Uterus (tissue), 4 donors: Measurements from ENCODE around the gene DNAH11. TPM values are rescaled to one million over a fixed set of nuclear protein-coding genes. Genes with fewer than 3 reads are reported as not detected.

Source experiments
- DNase-seq, 2 donors: peaks; one replicate each; pipeline ENCODE4 v3.0.0-alpha.2; 2019 to 2020
- H3K27ac ChIP-seq, 2 donors: fragments of 200-600 bp; sonication (generic); 1 replicate in 1 of 2; 2 replicates in 1 of 2; pipeline ENCODE4 v1.5.1; 2016 to 2018
- H3K27me3 ChIP-seq, 2 donors: fragments of 200-600 bp; sonication (generic); one replicate each; pipeline ENCODE4 v1.5.1; 2018 to 2019; ENCODE audit warnings: control low read depth in 1 of 2
- H3K36me3 ChIP-seq, 2 donors: fragments of 200-600 bp; sonication (generic); one replicate each; pipeline ENCODE4 v1.5.1; 2019; ENCODE audit warnings: control low read depth in 1 of 2
- H3K4me1 ChIP-seq, 2 donors: fragments of 200-600 bp; sonication (generic); one replicate each; pipeline ENCODE4 v1.5.1; 2018 to 2019; ENCODE audit warnings: control low read depth in 1 of 2
- H3K4me3 ChIP-seq, 2 donors: fragments of 200-600 bp; sonication (generic); 1 replicate in 1 of 2; 2 replicates in 1 of 2; pipeline ENCODE4 v1.5.1; 2018 to 2019; ENCODE audit warnings: mild to moderate bottlenecking in 1 of 2
- H3K9me3 ChIP-seq, 2 donors: fragments of 200-600 bp; sonication (generic); one replicate each; pipeline ENCODE4 v1.5.1; 2019; ENCODE audit warnings: control low read depth in 1 of 2
- POLR2A ChIP-seq, 2 donors: fragments of 450-650 bp; IDR thresholded peaks; one replicate each; pipeline ENCODE4 v1.6.1; 2016; ENCODE audit warnings: antibody characterized with exemption in 2 of 2, mild to moderate bottlenecking in 1 of 2, moderate library complexity in 1 of 2
- intact Hi-C: fragments of 100-400 bp; cut with DNase I; formaldehyde crosslinking; loops from one replicate; pipeline ENCODE4 v1.15.1; 2023; ENCODE audit warnings: low total_unique reads
- total RNA-seq, 4 donors: library from RNA; depleted of rRNA in 3 of 4; stranded (reverse); fragments of >200 nt in 3 of 4; gene quantifications; one replicate each; pipeline versions ENCODE4 v1.1.0 to v1.2.4, GENCODE V29; 2014 to 2023
- TF ChIP-seq, protein P1 (sequence below), 4 experiments: fragments of 200-600 bp in 2 of 4; fragments of 450-650 bp in 2 of 4; sonication (generic) in 2 of 4; IDR thresholded peaks; one replicate each; pipeline ENCODE4 v1.5.1; 2016 to 2019; ENCODE audit warnings: antibody characterized with exemption in 4 of 4, mild to moderate bottlenecking in 2 of 4, moderate library complexity in 1 of 4
- donor health status: DM: yes; HTN: yes; CAD: no.

Gene DNAH11
- total RNA-seq, 4 donors from 2014 or later, result 0.26 to 6.8 (median 1.5) TPM

DNA sequence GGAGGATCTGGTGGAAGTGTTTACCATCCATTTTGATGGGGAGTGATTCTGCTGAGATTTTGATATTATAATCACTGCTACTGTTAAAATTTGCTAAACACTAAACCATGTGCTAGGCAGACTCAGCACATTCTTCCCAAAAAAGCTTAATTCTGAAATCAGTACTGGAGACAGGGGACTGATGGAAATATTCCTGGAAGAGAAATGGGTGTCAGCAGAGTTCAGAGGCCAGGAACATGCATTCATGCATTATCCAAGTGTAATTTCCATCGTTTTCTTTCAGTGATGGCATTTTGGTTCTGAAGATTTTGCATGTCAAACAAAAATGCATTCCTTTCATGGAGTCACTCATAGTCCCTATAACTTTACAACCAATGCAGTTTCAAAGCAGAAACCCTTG is 323.9 kb downstream of the DNAH11 start:
- H3K36me3 ChIP-seq, result no peaks in the 10 kb centered on the region
- no peaks in the 10 kb centered on the region for H3K4me1 ChIP-seq
- H3K9me3 ChIP-seq, result no peaks in the 10 kb centered on the region
- intact Hi-C loops, result no loop called here
- H3K27ac ChIP-seq, result no peak overlapping the region
- H3K27me3 ChIP-seq, result no peaks in the 10 kb centered on the region
- no peak overlapping the region for H3K4me3 ChIP-seq
- no peak for DNase-seq
- TF ChIP-seq POLR2A (IDR thresholded peaks at IDR 0.05), result no peak
- TF ChIP-seq, protein P1, sequence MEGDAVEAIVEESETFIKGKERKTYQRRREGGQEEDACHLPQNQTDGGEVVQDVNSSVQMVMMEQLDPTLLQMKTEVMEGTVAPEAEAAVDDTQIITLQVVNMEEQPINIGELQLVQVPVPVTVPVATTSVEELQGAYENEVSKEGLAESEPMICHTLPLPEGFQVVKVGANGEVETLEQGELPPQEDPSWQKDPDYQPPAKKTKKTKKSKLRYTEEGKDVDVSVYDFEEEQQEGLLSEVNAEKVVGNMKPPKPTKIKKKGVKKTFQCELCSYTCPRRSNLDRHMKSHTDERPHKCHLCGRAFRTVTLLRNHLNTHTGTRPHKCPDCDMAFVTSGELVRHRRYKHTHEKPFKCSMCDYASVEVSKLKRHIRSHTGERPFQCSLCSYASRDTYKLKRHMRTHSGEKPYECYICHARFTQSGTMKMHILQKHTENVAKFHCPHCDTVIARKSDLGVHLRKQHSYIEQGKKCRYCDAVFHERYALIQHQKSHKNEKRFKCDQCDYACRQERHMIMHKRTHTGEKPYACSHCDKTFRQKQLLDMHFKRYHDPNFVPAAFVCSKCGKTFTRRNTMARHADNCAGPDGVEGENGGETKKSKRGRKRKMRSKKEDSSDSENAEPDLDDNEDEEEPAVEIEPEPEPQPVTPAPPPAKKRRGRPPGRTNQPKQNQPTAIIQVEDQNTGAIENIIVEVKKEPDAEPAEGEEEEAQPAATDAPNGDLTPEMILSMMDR (IDR thresholded peaks at IDR 0.05), result no peak

DNA sequence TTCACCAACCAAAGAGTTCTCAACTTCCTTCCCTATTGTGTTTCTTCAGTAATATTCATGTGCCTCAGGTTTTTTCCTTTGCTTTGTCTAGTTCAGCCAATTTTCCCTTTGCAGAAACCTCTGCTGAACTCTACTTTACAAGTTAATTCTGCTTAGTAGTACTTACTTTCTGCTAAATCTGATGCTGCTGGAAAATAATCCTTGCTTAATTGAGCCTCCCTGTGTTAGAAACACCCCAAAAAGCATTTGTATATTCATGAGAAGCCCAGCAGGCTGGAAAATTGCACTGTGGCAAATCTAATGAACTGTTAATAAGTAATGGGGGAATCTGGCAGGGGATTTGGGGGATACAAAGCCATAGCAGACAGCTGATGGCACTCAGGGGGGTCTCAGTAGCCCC is 324.4 kb downstream of the DNAH11 start:
- Histone ChIP-seq H3K4me1 (no peaks in the 10 kb centered on the region), H3K27me3 (no peaks in the 10 kb centered on the region), H3K36me3 (no peaks in the 10 kb centered on the region), H3K4me3 (no peak overlapping the region), H3K27ac (no peak overlapping the region), H3K9me3 (no peaks in the 10 kb centered on the region)
- no peak for DNase-seq
- TF ChIP-seq, protein P1 (IDR thresholded peaks at IDR 0.05), result no peak
- TF ChIP-seq POLR2A (IDR thresholded peaks at IDR 0.05), result no peak
- intact Hi-C loops, result no loop called here

DNA sequence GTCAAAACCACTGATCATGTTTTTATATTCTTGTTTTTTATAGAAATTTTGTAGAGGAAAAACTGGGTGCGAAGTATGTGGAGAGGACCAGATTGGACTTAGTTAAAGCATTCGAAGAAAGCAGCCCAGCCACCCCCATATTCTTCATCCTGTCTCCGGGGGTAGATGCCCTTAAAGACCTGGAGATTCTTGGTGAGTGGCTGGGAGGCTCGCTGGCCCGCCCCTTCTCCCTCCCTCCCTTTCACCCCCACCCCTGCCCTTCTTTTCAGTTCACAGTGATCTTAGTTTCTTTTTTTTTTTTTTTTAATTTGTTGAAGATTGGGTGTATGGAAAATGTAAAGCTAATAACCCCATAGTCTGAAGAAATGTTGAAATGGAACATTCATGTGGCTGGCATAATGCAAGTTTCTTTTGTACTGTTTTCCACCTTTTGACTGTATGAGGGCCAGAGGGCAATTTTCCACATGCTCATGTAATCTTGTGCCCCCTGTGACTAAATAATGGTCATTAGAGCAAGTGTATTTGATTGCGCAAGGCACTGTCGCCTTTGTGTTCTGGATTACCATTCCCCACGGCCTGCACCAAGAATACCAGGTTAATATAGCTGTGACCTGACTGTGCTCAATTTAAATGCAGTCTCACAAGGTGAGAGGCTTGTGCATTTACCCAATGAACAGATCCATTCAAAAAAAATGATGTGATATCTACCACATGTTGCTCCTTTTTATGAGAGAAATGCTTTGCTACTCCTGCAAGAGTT is 325.2 kb downstream of the DNAH11 start:
- H3K27me3 ChIP-seq, result no peaks in the 10 kb centered on the region
- H3K9me3 ChIP-seq, result no peaks in the 10 kb centered on the region
- no peaks in the 10 kb centered on the region for H3K4me1 ChIP-seq
- H3K27ac ChIP-seq, result no peak overlapping the region
- H3K36me3 ChIP-seq, result no peaks in the 10 kb centered on the region
- no peak for TF ChIP-seq POLR2A (IDR thresholded peaks at IDR 0.05)
- TF ChIP-seq, protein P1 (IDR thresholded peaks at IDR 0.05), result no peak
- intact Hi-C loops, result no loop called here
- no peak overlapping the region for H3K4me3 ChIP-seq
- DNase-seq, result no peak

GRCh38 chr7:21868576-21868850 is 325.7 kb downstream of the DNAH11 start:
- Histone ChIP-seq H3K9me3 (no peaks in the 10 kb centered on the region), H3K36me3 (no peaks in the 10 kb centered on the region), H3K4me3 (no peak overlapping the region), H3K27me3 (no peaks in the 10 kb centered on the region), H3K4me1 (no peaks in the 10 kb centered on the region), H3K27ac (no peak overlapping the region)
- DNase-seq, result no peak
- TF ChIP-seq POLR2A (IDR thresholded peaks at IDR 0.05), result no peak
- TF ChIP-seq, protein P1 (IDR thresholded peaks at IDR 0.05), result no peak
- intact Hi-C loops, result no loop called here

DNA sequence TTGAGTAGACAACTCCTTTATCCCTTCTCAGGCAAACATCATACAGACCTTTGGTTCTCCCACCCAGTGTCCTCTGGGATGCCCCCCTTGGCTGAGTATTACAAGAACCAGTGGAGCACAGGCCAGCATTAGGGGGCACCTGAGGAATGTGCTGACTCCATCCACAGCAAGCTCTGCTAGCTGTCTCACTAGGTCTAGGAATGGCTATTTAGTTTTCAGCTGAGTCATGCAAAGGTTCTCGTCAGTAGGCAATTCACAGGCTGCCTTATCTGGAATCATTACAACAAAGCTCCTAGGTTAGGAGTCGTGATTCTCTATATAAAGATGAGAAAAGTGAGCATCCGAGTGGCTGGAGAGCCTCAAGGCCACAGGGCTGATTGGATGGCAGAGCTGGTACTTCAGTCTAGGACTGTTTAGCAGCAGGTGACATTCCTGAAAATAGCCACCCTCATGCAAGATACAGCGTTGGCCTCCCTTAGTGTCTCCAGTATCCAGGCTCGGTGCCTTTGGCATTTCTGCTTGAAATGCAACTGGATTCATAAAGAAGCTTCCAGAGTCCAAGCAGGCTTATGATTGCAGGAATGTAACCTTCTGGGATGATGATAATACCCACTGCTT is 327.1 kb downstream of the DNAH11 start:
- no peaks in the 10 kb centered on the region for H3K27me3 ChIP-seq
- H3K27ac ChIP-seq, result no peak overlapping the region
- no peaks in the 10 kb centered on the region for H3K4me1 ChIP-seq
- no peaks in the 10 kb centered on the region for H3K9me3 ChIP-seq
- no peaks in the 10 kb centered on the region for H3K36me3 ChIP-seq
- TF ChIP-seq, protein P1 (IDR thresholded peaks at IDR 0.05), result no peak
- no peak for TF ChIP-seq POLR2A (IDR thresholded peaks at IDR 0.05)
- DNase-seq, result no peak
- no peak overlapping the region for H3K4me3 ChIP-seq
- intact Hi-C loops, result no loop called here
